Measurements from ENCODE around the gene AOAH.

GRCh38 chr7:36670585-36671431 lies 53.5 kb downstream of the AOAH start:
- TF ChIP-seq CTCF (CRISPR knock-in tag; IDR thresholded peaks at IDR 0.05) (peak; percentile 85), ATF4 (CRISPR knock-in tag; IDR thresholded peaks at IDR 0.05) (no peak), HNRNPLL (IDR thresholded peaks at IDR 0.05; ENCODE audit: low read depth, low read length, poor library complexity, severe bottlenecking) (no peak), EP300 (IDR thresholded peaks at IDR 0.05; ENCODE audit: low read depth in 2 of 2, low read length in 2 of 2) (no peak), EP300 (CRISPR knock-in tag; IDR thresholded peaks at IDR 0.05; ENCODE audit: borderline replicate concordance) (no peak), NFIC (IDR thresholded peaks at IDR 0.05; ENCODE audit: low read length) (no peak), ESRRA (CRISPR knock-in tag; IDR thresholded peaks at IDR 0.05; ENCODE audit: low read depth) (no peak), CHD4 (IDR thresholded peaks at IDR 0.05; ENCODE audit: borderline replicate concordance, low read length) (no peak), PHF20 (CRISPR knock-in tag; IDR thresholded peaks at IDR 0.05) (no peak), FOXC1 (CRISPR knock-in tag; IDR thresholded peaks at IDR 0.05; ENCODE audit: borderline replicate concordance) (no peak), GABPB1 (CRISPR knock-in tag; IDR thresholded peaks at IDR 0.05) (no peak), EZH2 (conservative IDR thresholded peaks at IDR 0.05; ENCODE audit: low read depth, low read length) (no peak), PBX2 (CRISPR knock-in tag; IDR thresholded peaks at IDR 0.05) (no peak), JUN (CRISPR knock-in tag; IDR thresholded peaks at IDR 0.05) (no peak)

Data from HepG2 (cell line).